HG02798 (cell line): Measurements from ENCODE around the gene SLC22A7.
"Not testable (repeated sequence)": the region's sequence is repeated elsewhere in the genome, so short reads cannot be mapped to it uniquely, and the experiment has no call there.

Experiments used
- ATAC-seq: cut with Tn5 transposase; IDR thresholded peaks from one replicate; pipeline ENCODE4 v1.9.1; 2021; ENCODE audit warnings: mild to moderate bottlenecking; ENCODE audit not compliant: unreplicated experiment, poor library complexity

SLC22A7 gene

GRCh38 chr6:43298565-43299337 is 691 bp downstream of the SLC22A7 start:
- no peak for ATAC-seq

DNA sequence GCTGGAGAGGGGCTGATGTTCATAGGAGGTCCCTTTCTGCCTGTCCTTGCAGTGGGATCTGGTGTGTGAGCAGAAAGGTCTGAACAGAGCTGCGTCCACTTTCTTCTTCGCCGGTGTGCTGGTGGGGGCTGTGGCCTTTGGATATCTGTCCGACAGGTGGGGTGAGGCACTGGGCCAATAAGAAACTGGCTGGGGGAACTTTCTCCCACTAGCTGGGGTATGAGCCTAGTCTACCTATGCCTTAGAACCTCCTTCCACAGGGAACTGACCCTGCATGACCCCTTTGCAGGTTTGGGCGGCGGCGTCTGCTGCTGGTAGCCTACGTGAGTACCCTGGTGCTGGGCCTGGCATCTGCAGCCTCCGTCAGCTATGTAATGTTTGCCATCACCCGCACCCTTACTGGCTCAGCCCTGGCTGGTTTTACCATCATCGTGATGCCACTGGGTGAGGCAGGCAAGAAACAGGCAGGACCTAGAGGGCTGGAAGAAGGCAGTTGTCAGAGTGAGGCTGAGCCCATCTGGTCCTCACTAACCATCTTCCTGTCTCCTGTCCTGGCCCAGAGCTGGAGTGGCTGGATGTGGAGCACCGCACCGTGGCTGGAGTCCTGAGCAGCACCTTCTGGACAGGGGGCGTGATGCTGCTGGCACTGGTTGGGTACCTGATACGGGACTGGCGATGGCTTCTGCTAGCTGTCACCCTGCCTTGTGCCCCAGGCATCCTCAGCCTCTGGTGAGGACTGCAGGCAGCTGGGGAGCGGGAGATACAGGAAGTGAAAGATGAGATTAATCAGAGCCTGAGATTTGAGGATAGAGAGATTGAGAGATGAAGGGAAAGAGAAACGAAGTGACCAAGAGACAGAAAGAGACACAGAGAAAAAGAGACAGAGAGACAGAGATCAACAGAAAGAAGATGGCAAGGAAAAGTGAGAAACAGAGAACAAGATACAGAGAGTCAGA is 1.6 kb downstream of the SLC22A7 start:
- no peak for ATAC-seq

GRCh38 chr6:43301081-43301870 is 3.2 kb downstream of the SLC22A7 start:
- ATAC-seq, result no peak

GRCh38 chr6:43302126-43302525 is 4.1 kb downstream of the SLC22A7 start:
- ATAC-seq, result no peak

- not testable (repeated sequence) for ATAC-seq
Observed at GRCh38 chr6:43303006-43303405, 4.9 kb downstream of the SLC22A7 start.

DNA sequence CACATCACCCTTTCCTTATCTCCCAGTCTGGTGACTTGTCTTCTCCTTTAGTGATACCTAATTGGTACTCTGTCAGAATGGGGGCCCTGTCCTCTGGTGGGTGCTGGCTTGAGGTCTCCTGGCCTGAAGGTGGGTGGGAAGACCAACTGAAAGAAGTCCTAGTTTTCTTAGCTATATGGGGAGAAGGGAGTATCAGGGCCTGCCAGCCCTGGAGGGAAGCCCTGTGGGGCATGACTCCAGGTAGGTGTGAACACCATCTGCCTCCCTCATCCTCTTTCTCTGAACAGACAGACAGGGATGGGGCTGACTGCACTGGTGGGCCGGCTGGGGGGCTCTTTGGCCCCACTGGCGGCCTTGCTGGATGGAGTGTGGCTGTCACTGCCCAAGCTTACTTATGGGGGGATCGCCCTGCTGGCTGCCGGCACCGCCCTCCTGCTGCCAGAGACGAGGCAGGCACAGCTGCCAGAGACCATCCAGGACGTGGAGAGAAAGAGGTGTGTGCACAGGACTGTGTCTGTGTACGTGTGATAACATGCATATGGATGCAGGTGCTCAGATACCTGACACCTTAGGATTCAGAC is 5.8 kb downstream of the SLC22A7 start:
- ATAC-seq, result no peak

GRCh38 chr6:43304361-43304760 is 6.3 kb downstream of the SLC22A7 start:
- no peak for ATAC-seq

DNA sequence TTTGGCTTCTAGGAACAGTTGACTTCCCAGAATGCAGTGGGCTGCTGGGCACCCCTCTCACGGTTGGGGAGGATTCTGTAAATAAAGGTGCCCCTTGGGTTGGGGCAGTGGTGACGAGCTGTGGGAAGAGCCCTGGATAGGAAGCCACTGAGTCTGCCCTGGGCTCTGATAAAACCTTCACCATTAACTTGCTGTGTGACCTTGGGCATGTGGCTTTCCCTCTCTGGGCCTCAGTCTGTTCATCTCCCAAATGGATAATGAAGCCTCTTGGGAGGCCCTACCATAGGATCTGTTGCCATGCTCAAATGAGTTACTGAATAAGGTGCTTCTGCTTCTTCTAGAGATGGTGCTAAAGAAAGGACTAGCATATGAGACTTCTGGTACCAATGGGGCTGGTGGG is 6.8 kb downstream of the SLC22A7 start:
- no peak for ATAC-seq

- no peak for ATAC-seq
Observed at GRCh38 chr6:43306086-43306485, 8.0 kb downstream of the SLC22A7 start.

DNA sequence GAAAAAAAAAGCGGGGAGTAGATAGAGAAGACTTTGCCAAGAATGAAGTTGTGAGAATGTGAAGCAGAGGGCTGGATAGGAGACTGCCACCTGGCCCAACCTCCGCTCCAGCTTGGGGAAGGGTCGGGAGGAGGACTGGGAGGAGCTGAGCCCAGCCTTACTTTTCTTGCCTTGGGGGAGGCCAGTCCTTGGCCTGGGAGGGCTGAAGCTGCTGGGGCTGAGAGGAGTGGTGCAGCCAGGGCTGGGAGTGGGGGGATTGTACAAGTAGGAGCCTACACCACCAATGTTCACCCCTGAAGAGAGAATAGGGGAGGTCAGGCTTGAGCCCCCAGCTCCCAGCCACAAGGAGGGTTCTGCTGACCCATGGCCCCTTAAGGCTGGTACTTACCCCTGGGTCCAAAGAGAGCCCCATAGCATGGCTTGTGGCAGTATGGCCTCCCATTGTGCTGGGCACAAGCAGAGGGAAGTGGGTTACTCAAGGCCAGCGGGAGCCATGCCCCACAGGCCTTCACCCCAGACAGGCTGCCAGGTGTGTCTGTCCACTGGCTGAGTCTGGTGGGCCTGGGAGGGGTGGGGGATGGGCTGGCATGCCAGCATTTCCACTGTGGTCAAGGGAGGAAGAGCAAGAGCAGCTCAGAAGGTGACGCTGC is 9.5 kb downstream of the SLC22A7 start:
- ATAC-seq, result no peak

- peak; percentile 64 for ATAC-seq
Observed at GRCh38 chr6:43308101-43308989, 10.3 kb downstream of the SLC22A7 start, which contains the start of gene CRIP3. CRIP3 (minus strand) TSS chr6:43308826; CDS start chr6:43308792, 34 bp downstream.

- no peak for ATAC-seq
Observed at GRCh38 chr6:43308990-43309477, 11.0 kb downstream of the SLC22A7 start.

- no peak for ATAC-seq
Observed at GRCh38 chr6:43310134-43310533, 12.1 kb downstream of the SLC22A7 start.

GRCh38 chr6:43310624-43311023 is 12.6 kb downstream of the SLC22A7 start:
- ATAC-seq, result no peak

GRCh38 chr6:43311666-43312065 is 13.6 kb downstream of the SLC22A7 start:
- ATAC-seq, result no peak

DNA sequence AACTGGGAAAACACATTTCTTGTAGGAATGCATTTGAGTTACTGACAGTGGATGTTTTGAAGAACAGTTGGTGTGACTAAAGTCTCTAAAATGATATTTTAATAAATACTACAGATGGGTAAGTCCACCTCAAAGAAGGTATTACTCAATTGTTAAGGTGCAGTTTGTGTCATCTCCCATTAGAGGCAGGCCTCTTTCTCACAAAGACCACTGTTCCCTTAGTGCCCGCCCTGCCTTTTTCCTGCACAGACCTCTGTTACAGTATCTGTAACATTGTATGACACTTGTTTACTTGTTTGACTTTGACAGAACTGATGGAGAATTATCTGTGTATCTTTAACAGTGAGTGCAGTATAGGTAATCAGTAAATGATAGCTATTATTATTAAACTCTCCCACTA is 15.8 kb downstream of the SLC22A7 start:
- no peak for ATAC-seq

DNA sequence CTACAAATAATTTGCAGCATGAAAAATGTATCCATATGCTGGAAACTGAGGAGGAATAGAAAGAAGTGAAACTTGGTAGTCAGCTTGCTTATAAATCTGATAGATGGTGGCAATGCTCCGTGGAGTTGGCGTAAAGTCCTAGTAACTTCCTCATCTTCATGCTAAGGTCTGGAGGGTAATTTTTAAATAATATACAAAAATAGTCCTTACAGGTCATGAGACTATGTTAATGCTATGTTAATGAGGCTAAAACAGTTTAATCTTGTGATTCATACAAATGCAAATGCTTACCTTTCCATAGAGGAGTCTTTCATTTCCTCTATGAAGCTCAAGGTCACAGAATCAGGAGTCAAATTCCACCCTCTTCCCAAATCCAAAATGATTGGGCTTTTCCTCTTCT is 20.0 kb downstream of the SLC22A7 start:
- ATAC-seq, result no peak

DNA sequence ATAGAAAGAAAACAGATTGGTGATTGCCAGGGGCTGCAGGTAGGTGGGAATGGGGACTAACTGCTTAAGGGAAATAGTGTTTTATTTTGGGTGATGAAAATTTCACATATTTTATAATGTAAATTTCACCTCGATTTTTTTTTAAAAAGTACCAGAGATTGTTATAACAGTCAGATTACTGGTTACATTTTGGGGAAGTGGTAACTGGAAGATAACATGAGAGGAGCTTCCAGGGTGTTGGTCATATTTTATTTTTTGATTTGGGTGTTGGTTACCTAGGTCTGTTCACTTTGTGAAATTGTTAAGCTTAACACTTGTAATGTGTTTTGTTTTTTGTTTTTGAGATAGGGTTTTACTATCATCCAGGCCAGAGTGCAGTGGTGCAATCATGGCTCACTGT is 27.8 kb downstream of the SLC22A7 start:
- ATAC-seq, result no peak
